H9 (cell line): ENCODE data around the gene SPHK1. TPM values are rescaled to one million over a fixed set of nuclear protein-coding genes. Genes with fewer than 3 reads are reported as not detected.

Experiments used
- DNase-seq: peaks from one replicate; pipeline ENCODE4 v3.0.0-alpha.2; 2017
- H2AFZ ChIP-seq: one replicate; pipeline ENCODE4 v1.6.1; 2013; ENCODE audit warnings: mild to moderate bottlenecking, low read length, control low read depth, moderate library complexity
- H2AK5ac ChIP-seq: 2 replicates; pipeline ENCODE4 v1.6.1; 2013; ENCODE audit warnings: low read length, control low read depth, mixed read lengths; ENCODE audit not compliant: insufficient read length
- H2BK120ac ChIP-seq: one replicate; pipeline ENCODE4 v1.6.1; 2013; ENCODE audit warnings: low read depth, mild to moderate bottlenecking, low read length, control low read depth, inconsistent platforms; ENCODE audit not compliant: poor library complexity, severe bottlenecking
- H2BK12ac ChIP-seq: 2 replicates; pipeline ENCODE4 v1.6.1; 2013; ENCODE audit warnings: low read length, control low read depth, mixed read lengths, low read depth; ENCODE audit not compliant: insufficient read length
- H2BK15ac ChIP-seq: 2 replicates; pipeline ENCODE4 v1.6.1; 2013; ENCODE audit warnings: low read depth, low read length, control low read depth
- H2BK20ac ChIP-seq: one replicate; pipeline ENCODE4 v1.6.1; 2013; ENCODE audit warnings: low read depth, mild to moderate bottlenecking, low read length, control low read depth, inconsistent platforms; ENCODE audit not compliant: poor library complexity, severe bottlenecking
- H2BK5ac ChIP-seq: 2 replicates; pipeline ENCODE4 v1.6.1; 2013; ENCODE audit warnings: low read length, control low read depth, mixed read lengths; ENCODE audit not compliant: insufficient read length
- H3K14ac ChIP-seq: 2 replicates; pipeline ENCODE4 v1.6.1; 2013; ENCODE audit warnings: low read length, control low read depth; ENCODE audit not compliant: insufficient read depth
- H3K18ac ChIP-seq: 2 replicates; pipeline ENCODE4 v1.6.1; 2013; ENCODE audit warnings: low read depth, mild to moderate bottlenecking, mixed read lengths, low read length, control low read depth; ENCODE audit not compliant: insufficient read length
- H3K23ac ChIP-seq: 2 replicates; pipeline ENCODE4 v1.6.1; 2013; ENCODE audit warnings: low read length, control low read depth, mixed read lengths, low read depth; ENCODE audit not compliant: insufficient read length
- H3K23me2 ChIP-seq: 2 replicates; pipeline ENCODE4 v1.6.1; 2013; ENCODE audit warnings: low read depth, mild to moderate bottlenecking, mixed read lengths, low read length, control low read depth; ENCODE audit not compliant: insufficient read length, poor library complexity, severe bottlenecking
- H3K27ac ChIP-seq: 2 replicates; pipeline ENCODE4 v1.5.1; 2013; ENCODE audit warnings: low read length, control low read depth, mixed read lengths, low read depth; ENCODE audit not compliant: insufficient read length
- H3K27me3 ChIP-seq: 2 replicates; pipeline ENCODE4 v1.6.1; 2013; ENCODE audit warnings: low read length, control low read depth, inconsistent platforms; ENCODE audit not compliant: insufficient read depth
- H3K4ac ChIP-seq: 2 replicates; pipeline ENCODE4 v1.6.1; 2013; ENCODE audit warnings: low read depth, mild to moderate bottlenecking, control low read depth, inconsistent platforms, low read length, moderate library complexity
- H3K4me1 ChIP-seq: 2 replicates; pipeline ENCODE4 v1.6.1; 2013; ENCODE audit warnings: low read length, control low read depth, inconsistent platforms; ENCODE audit not compliant: insufficient read depth
- H3K4me2 ChIP-seq: 2 replicates; pipeline ENCODE4 v1.6.1; 2013; ENCODE audit warnings: low read length, control low read depth, mixed read lengths; ENCODE audit not compliant: insufficient read length, insufficient read depth
- H3K56ac ChIP-seq: 2 replicates; pipeline ENCODE4 v1.6.1; 2013; ENCODE audit warnings: low read depth, mild to moderate bottlenecking, mixed read lengths, low read length, control low read depth; ENCODE audit not compliant: insufficient read length
- H3K79me1 ChIP-seq: 2 replicates; pipeline ENCODE4 v1.6.1; 2013; ENCODE audit warnings: low read depth, mild to moderate bottlenecking, moderate library complexity, low read length, control low read depth, inconsistent platforms; ENCODE audit not compliant: insufficient read depth, poor library complexity, severe bottlenecking
- H3K79me2 ChIP-seq: 2 replicates; pipeline ENCODE4 v1.6.1; 2013; ENCODE audit warnings: low read length, control low read depth, inconsistent platforms; ENCODE audit not compliant: insufficient read depth
- H3K9ac ChIP-seq: 2 replicates; pipeline ENCODE4 v1.6.1; 2013; ENCODE audit warnings: low read length, control low read depth, mixed read lengths; ENCODE audit not compliant: insufficient read length; ENCODE audit errors: extremely low read depth
- H3K9me3 ChIP-seq: one replicate; pipeline ENCODE4 v1.6.1; 2013; ENCODE audit warnings: low read depth, low read length, inconsistent platforms; ENCODE audit not compliant: control insufficient read depth
- H3T11ph ChIP-seq: one replicate; pipeline ENCODE4 v1.6.1; 2013; ENCODE audit warnings: mild to moderate bottlenecking, low read length, control low read depth, inconsistent platforms
- H4K20me1 ChIP-seq: one replicate; pipeline ENCODE4 v1.6.1; 2013; ENCODE audit not compliant: control insufficient read depth, insufficient read length, insufficient read depth
- H4K5ac ChIP-seq: 2 replicates; pipeline ENCODE4 v1.6.1; 2013; ENCODE audit warnings: low read depth, mild to moderate bottlenecking, mixed read lengths, low read length, control low read depth; ENCODE audit not compliant: insufficient read length
- H4K8ac ChIP-seq: replicated peaks from 2 replicates; pipeline ENCODE4 v1.6.1; 2013; ENCODE audit warnings: low read length, control low read depth, mixed read lengths, low read depth; ENCODE audit not compliant: insufficient read length
- H4K91ac ChIP-seq: 2 replicates; pipeline ENCODE4 v1.6.1; 2013; ENCODE audit warnings: low read depth, mild to moderate bottlenecking, moderate library complexity, mixed read lengths, low read length, control low read depth; ENCODE audit not compliant: insufficient read length
- H3K27ac Mint-ChIP-seq, 3 experiments: 2 replicates in 2 of 3; 3 replicates in 1 of 3; pipeline ENCODE4 v1.8.0; 2020 to 2021; ENCODE audit warnings: mixed read lengths in 3 of 3, mild to moderate bottlenecking in 1 of 3, moderate library complexity in 1 of 3
- H3K27me3 Mint-ChIP-seq: 2 replicates; pipeline ENCODE4 v1.8.0; 2021; ENCODE audit warnings: low read depth, mild to moderate bottlenecking, moderate library complexity, mixed read lengths
- H3K36me3 Mint-ChIP-seq, 3 experiments: 2 replicates in 2 of 3; 3 replicates in 1 of 3; pipeline ENCODE4 v1.8.0; 2020 to 2021; ENCODE audit warnings: low read depth in 3 of 3, mixed read lengths in 3 of 3; ENCODE audit not compliant: insufficient read depth in 1 of 3
- H3K4me1 Mint-ChIP-seq, 2 experiments: 2 replicates each; pipeline ENCODE4 v1.8.0; 2020; ENCODE audit warnings: mixed read lengths in 2 of 2
- H3K4me3 Mint-ChIP-seq, 2 experiments: 2 replicates in 1 of 2; 3 replicates in 1 of 2; pipeline ENCODE4 v1.8.0; 2020 to 2021; ENCODE audit warnings: mild to moderate bottlenecking in 2 of 2, mixed read lengths in 2 of 2, moderate library complexity in 1 of 2
- H3K9me3 Mint-ChIP-seq, 2 experiments: 2 replicates in 1 of 2; 3 replicates in 1 of 2; pipeline ENCODE4 v1.8.0; 2020; ENCODE audit warnings: mild to moderate bottlenecking in 2 of 2, mixed read lengths in 2 of 2, moderate library complexity in 1 of 2
- CTCF ChIP-seq: fragments of 200-600 bp; sonication (generic); conservative IDR thresholded peaks from 3 replicates; pipeline ENCODE4 v1.8.0; 2021; ENCODE audit warnings: antibody characterized with exemption, mild to moderate bottlenecking
- WGBS: extraction: QIAGEN DNeasy Blood & Tissue Kit; methylation state at CpG from one replicate; pipeline ENCODE4 v1.1.7; 2013; ENCODE audit warnings: missing lambda C conversion rate, low lambda C conversion rate, mixed read lengths; ENCODE audit not compliant: insufficient read length; ENCODE audit errors: extremely low coverage; 5-methylcytosine and 5-hydroxymethylcytosine counted together
- total RNA-seq: library from RNA; stranded (reverse); gene quantifications from 2 replicates; pipeline ENCODE4 v1.2.1, GENCODE V29; 2021

The SPHK1 gene
- total RNA-seq, 1 experiment from 2014 or later, result 1.4 TPM

- Histone ChIP-seq H3T11ph (no peak overlapping the region), H2AFZ (no peak overlapping the region), H4K5ac (no peak overlapping the region), H2BK120ac (no peak overlapping the region), H4K20me1 (no peaks in the 10 kb centered on the region), H2BK15ac (no peak overlapping the region), H3K23me2 (no peaks in the 10 kb centered on the region), H3K18ac (no peak overlapping the region), H2BK5ac (no peak overlapping the region), H3K56ac (no peak overlapping the region), H3K14ac (no peak overlapping the region), H3K4me1 (peaks cover 4% of the 10 kb centered on the region), H4K8ac (no peak overlapping the region), H2BK12ac (no peak overlapping the region), H3K23ac (no peak overlapping the region), H3K9me3 (no peaks in the 10 kb centered on the region), H3K9ac (no peak overlapping the region), H3K4ac (no peak overlapping the region), H3K4me2 (no peak overlapping the region), H3K79me1 (peaks cover 6% of the 10 kb centered on the region), H4K91ac (no peak overlapping the region), H2AK5ac (no peak overlapping the region), H3K27ac (no peak overlapping the region), H3K27me3 (no peaks in the 10 kb centered on the region), H3K79me2 (peaks cover 9% of the 10 kb centered on the region; the same call in 1 of the 2 replicates), H2BK20ac (no peak overlapping the region)
- no peak for DNase-seq
- H3K9me3 Mint-ChIP-seq, result no peaks in the 10 kb centered on the region
- WGBS, result no CpG with 5 or more reads among the region's 15 CpGs
- no peaks in the 10 kb centered on the region for H3K27me3 Mint-ChIP-seq
- peaks cover 14 to 23% of the 10 kb centered on the region in 2 experiments for H3K4me1 Mint-ChIP-seq
- peaks cover 6 to 12% (median 7%) of the 10 kb centered on the region in 3 experiments; a peak in 5 of 7 replicates for H3K36me3 Mint-ChIP-seq
- H3K27ac Mint-ChIP-seq, result no peak overlapping the region; a peak in 1 of 7 replicates
- no peak overlapping the region for H3K4me3 Mint-ChIP-seq
- TF ChIP-seq CTCF, result no peak
Measured at GRCh38 chr17:76410328-76410965, 26.0 kb downstream of the SPHK1 start.
